Prostate gland (tissue), 2 donors: ENCODE data around the gene ZC3H15. TPM values are rescaled to one million over a fixed set of nuclear protein-coding genes. Genes with fewer than 3 reads are reported as not detected.

ENCODE experiments used
- DNase-seq: peaks from one replicate; pipeline ENCODE4 v3.0.0-alpha.2; 2019; ENCODE audit warnings: low spot score
- H3K27ac ChIP-seq, 2 donors: fragments of 200-600 bp; sonication (generic); 2 replicates each; pipeline ENCODE4 v1.5.1; 2017 to 2019
- H3K27me3 ChIP-seq: fragments of 200-600 bp; sonication (generic); replicated peaks from 2 replicates; pipeline ENCODE4 v1.5.1; 2019; ENCODE audit not compliant: insufficient read depth
- H3K36me3 ChIP-seq, 2 donors: fragments of 200-600 bp; sonication (generic); 1 replicate in 1 of 2; 2 replicates in 1 of 2; pipeline versions ENCODE4 v1.5.1 to v1.8.1; 2017 to 2019
- H3K4me1 ChIP-seq: fragments of 200-600 bp; sonication (generic); replicated peaks from 2 replicates; pipeline ENCODE4 v1.5.1; 2019
- H3K4me3 ChIP-seq, 2 donors: fragments of 200-600 bp; sonication (generic); 2 replicates each; pipeline ENCODE4 v1.5.1; 2017 to 2019
- H3K9me3 ChIP-seq: fragments of 200-600 bp; sonication (generic); 2 replicates; pipeline ENCODE4 v1.5.1; 2017
- POLR2A ChIP-seq: fragments of 450-650 bp; IDR thresholded peaks from one replicate; pipeline ENCODE4 v1.6.1; 2016; ENCODE audit warnings: antibody characterized with exemption, mild to moderate bottlenecking
- POLR2AphosphoS5 ChIP-seq: sonication (generic); formaldehyde crosslinking; IDR thresholded peaks from one replicate; pipeline ENCODE4 v1.6.1; 2017; ENCODE audit warnings: antibody characterized with exemption
- WGBS: methylation state at CpG from one replicate; pipeline ENCODE4 v1.1.5; 2018; 5-methylcytosine and 5-hydroxymethylcytosine counted together
- intact Hi-C: fragments of 100-400 bp; cut with DNase I; formaldehyde crosslinking; loops from one replicate; pipeline ENCODE4 v1.14.2; 2022
- total RNA-seq, 2 donors: library from RNA; depleted of rRNA; stranded (reverse); fragments of >200 nt; gene quantifications; one replicate each; pipeline ENCODE4 v1.1.0, GENCODE V29; 2016
- TF ChIP-seq, protein P1 (sequence below), 4 experiments: fragments of 200-600 bp in 2 of 4; fragments of 450-650 bp in 2 of 4; sonication (generic) in 2 of 4; IDR thresholded peaks; 1 replicate in 3 of 4; 2 replicates in 1 of 4; pipeline ENCODE4 v1.5.1; 2016 to 2019; ENCODE audit warnings: antibody characterized with exemption in 4 of 4, mild to moderate bottlenecking in 2 of 4, moderate library complexity in 2 of 4

Gene ZC3H15
- total RNA-seq, 2 donors from 2014 or later: 44.6 to 45.3 TPM

DNA sequence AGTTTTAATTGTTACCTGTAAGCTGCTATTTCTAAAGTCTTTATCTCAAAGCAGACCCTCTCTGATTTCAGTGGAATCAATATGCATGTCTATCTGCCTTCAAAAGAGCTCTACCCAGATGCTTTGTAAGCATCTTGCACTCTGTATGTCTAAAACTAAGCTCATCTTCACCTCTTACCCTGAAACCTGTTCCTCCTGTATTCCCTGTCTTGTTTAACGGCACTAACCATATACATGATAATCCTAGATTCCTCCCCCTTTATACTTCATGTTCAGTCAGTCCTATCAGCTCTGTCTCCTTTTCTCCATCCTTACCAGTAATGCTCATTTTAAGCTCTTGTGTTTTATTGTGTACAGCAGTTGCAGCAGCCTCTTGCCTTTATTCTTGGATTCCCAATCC is 12.8 kb downstream of the ZC3H15 start:
- H3K9me3 ChIP-seq: no peaks in the 10 kb centered on the region
- TF ChIP-seq POLR2A (no peak), POLR2AphosphoS5 (no peak)
- TF ChIP-seq, protein P1, sequence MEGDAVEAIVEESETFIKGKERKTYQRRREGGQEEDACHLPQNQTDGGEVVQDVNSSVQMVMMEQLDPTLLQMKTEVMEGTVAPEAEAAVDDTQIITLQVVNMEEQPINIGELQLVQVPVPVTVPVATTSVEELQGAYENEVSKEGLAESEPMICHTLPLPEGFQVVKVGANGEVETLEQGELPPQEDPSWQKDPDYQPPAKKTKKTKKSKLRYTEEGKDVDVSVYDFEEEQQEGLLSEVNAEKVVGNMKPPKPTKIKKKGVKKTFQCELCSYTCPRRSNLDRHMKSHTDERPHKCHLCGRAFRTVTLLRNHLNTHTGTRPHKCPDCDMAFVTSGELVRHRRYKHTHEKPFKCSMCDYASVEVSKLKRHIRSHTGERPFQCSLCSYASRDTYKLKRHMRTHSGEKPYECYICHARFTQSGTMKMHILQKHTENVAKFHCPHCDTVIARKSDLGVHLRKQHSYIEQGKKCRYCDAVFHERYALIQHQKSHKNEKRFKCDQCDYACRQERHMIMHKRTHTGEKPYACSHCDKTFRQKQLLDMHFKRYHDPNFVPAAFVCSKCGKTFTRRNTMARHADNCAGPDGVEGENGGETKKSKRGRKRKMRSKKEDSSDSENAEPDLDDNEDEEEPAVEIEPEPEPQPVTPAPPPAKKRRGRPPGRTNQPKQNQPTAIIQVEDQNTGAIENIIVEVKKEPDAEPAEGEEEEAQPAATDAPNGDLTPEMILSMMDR (IDR thresholded peaks at IDR 0.05): no peak
- H3K36me3 ChIP-seq: no peaks in the 10 kb centered on the region
- no peak overlapping the region for H3K4me3 ChIP-seq
- no peak overlapping the region for H3K27ac ChIP-seq
- 0% methylated on average over 1 of the region's 1 CpG for WGBS
- DNase-seq: no peak
- intact Hi-C loops: no loop called here
- no peaks in the 10 kb centered on the region for H3K27me3 ChIP-seq
- peaks cover 5% of the 10 kb centered on the region for H3K4me1 ChIP-seq

GRCh38 chr2:186503827-186504606 is 18.0 kb downstream of the ZC3H15 start:
- DNase-seq: no peak
- H3K4me1 ChIP-seq: no peaks in the 10 kb centered on the region
- intact Hi-C loops: loop anchor here (2.0 kb wide), 1 partner anchor 137 kb away; no protein-coding TSS in a partner anchor
- no peaks in the 10 kb centered on the region for H3K36me3 ChIP-seq
- H3K4me3 ChIP-seq: no peak overlapping the region
- H3K27ac ChIP-seq: no peak overlapping the region
- no peak for TF ChIP-seq POLR2A
- no peak for TF ChIP-seq POLR2AphosphoS5
- TF ChIP-seq, protein P1 (IDR thresholded peaks at IDR 0.05): peak in 3 of 4 experiments; percentile 63 to 74 (median 65)
- H3K9me3 ChIP-seq: no peaks in the 10 kb centered on the region
- H3K27me3 ChIP-seq: no peaks in the 10 kb centered on the region
- WGBS: 47% methylated on average over 5 of the region's 5 CpGs

- H3K4me3 ChIP-seq: no peak overlapping the region
- H3K27me3 ChIP-seq: no peaks in the 10 kb centered on the region
- DNase-seq: no peak
- no peaks in the 10 kb centered on the region for H3K4me1 ChIP-seq
- no peak overlapping the region for H3K27ac ChIP-seq
- WGBS: 90% methylated on average over 3 of the region's 3 CpGs
- TF ChIP-seq, protein P1 (IDR thresholded peaks at IDR 0.05): no peak
- TF ChIP-seq POLR2A (no peak), POLR2AphosphoS5 (no peak)
- intact Hi-C loops: no loop called here
- H3K9me3 ChIP-seq: no peaks in the 10 kb centered on the region
- H3K36me3 ChIP-seq: no peaks in the 10 kb centered on the region
Measured at GRCh38 chr2:186508263-186508662, 22.2 kb downstream of the ZC3H15 start.

GRCh38 chr2:186515376-186515775 is 29.3 kb downstream of the ZC3H15 start:
- Histone ChIP-seq H3K4me1 (no peaks in the 10 kb centered on the region), H3K9me3 (no peaks in the 10 kb centered on the region), H3K4me3 (no peak overlapping the region), H3K27me3 (no peaks in the 10 kb centered on the region), H3K27ac (peak overlapping the region in 1 of 2 donors; percentile 27), H3K36me3 (no peaks in the 10 kb centered on the region)
- intact Hi-C loops: no loop called here
- TF ChIP-seq POLR2AphosphoS5 (no peak), POLR2A (no peak)
- TF ChIP-seq, protein P1 (IDR thresholded peaks at IDR 0.05): no peak
- no peak for DNase-seq
- 62% methylated on average over 3 of the region's 3 CpGs for WGBS

- Histone ChIP-seq H3K36me3 (no peaks in the 10 kb centered on the region), H3K9me3 (no peaks in the 10 kb centered on the region), H3K4me3 (no peak overlapping the region), H3K27ac (no peak overlapping the region), H3K27me3 (no peaks in the 10 kb centered on the region), H3K4me1 (no peaks in the 10 kb centered on the region)
- WGBS: 54% methylated on average over 1 of the region's 1 CpG
- no peak for DNase-seq
- intact Hi-C loops: no loop called here
- no peak for TF ChIP-seq POLR2A
- TF ChIP-seq POLR2AphosphoS5: peak; percentile 45
Measured at GRCh38 chr2:186516396-186516795, 30.3 kb downstream of the ZC3H15 start.
